HG02763 (cell line): ENCODE data around the gene KLK13.

ENCODE experiments used
- ATAC-seq: cut with Tn5 transposase; IDR thresholded peaks from one replicate; pipeline ENCODE4 v1.9.1; 2021; ENCODE audit warnings: mild to moderate bottlenecking, moderate library complexity; ENCODE audit not compliant: unreplicated experiment

KLK13 gene

DNA sequence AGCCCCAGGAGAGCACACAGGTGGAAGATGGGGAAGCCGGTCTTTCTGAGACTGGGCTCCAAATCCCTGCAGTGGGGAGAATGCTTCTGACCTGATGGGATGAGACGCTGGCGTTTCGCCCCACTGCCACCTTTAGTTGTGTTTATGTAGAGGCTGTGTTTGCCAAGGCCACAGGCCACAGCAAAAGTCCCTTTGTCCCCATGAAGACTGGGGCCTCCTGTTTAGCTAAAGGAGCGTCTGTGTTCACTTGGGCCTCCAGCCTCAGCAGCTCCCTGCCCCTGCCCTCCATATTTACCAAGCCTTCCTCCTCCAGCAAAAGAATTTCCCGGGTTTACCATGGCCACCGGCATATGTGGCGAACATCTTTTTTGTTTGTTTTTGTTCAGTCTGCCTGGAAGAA is 28.2 kb upstream of the KLK13 start:
- ATAC-seq: no peak

GRCh38 chr19:51091895-51092873 is 27.3 kb upstream of the KLK13 start:
- ATAC-seq: no peak

- ATAC-seq: no peak
These were observed 26.2 kb upstream of the KLK13 start for GRCh38 chr19:51091126-51091525.

DNA sequence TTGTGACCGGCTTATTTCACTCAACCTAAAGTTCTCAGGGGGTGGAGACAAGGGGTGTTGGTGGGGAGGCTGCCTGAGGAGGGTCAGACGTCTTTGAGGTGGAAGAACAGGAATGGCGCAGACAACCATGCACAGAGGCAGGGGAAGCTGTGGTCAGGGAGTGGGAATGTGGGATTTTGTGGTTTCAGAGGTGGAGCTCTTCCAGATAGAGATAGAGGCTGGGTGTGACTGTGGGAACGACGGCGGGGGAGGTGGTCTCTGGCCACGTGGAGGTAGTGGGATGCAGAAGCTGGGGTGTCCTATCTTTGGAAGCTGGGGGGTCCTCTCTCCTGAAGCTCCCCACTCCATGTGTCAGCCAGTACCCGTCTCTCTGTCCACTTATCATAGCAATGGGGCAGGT is 25.6 kb upstream of the KLK13 start:
- no peak for ATAC-seq

GRCh38 chr19:51089786-51090185 is 24.9 kb upstream of the KLK13 start:
- no peak for ATAC-seq

DNA sequence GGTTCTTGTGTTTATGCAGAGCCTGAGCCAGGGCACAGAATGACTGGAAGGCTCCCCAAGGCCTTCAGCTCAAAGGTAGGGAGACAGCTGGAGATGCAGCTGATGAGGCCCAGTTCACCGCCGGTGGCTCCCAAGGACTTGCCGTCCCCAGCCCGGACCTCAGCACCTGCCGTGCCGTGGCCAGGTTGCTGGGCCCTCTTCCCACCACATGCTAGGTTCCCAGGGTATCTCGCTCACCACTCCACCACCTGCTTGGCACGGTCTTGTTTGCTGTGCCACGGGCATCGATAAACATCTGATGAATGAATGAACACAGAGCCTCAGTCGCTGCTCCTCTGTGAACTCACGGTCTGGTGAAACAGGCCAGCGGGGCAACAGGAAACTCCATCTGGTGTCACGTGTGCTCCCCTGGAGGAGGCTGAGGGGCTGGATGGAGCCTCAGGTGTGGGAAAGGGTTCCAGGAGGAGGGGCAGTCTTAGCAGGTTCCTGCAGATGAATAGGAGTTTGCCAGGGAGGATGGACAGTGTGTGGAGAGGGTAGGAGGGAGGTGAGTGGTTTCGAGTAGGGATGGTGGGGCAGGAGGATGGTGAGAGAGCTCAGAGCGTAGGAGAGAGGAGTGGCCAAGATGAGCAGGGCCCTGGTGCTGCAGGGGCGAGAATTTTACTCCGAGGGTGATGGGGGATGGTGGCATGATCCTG is 21.4 kb upstream of the KLK13 start:
- no peak for ATAC-seq

GRCh38 chr19:51084505-51084904 is 19.6 kb upstream of the KLK13 start:
- ATAC-seq: no peak

DNA sequence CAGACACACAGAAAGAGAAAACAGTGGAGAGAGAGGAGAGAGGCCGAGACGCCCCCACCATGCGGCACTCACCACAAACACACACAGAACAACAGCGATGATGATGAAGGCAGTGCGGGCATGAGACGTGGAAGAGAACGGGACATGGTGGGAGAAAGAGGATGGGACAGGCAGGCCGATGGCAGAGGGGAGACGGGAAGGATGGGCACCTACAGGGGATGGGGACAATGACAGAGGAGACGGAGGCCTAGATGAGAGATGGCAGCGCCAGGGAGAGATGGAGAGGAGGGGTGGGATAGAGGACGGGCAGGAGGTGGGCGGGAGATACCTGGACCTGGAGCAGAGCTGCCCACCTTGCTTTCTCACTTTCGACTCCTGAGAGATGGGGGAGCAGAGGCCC is 18.9 kb upstream of the KLK13 start:
- no peak for ATAC-seq

DNA sequence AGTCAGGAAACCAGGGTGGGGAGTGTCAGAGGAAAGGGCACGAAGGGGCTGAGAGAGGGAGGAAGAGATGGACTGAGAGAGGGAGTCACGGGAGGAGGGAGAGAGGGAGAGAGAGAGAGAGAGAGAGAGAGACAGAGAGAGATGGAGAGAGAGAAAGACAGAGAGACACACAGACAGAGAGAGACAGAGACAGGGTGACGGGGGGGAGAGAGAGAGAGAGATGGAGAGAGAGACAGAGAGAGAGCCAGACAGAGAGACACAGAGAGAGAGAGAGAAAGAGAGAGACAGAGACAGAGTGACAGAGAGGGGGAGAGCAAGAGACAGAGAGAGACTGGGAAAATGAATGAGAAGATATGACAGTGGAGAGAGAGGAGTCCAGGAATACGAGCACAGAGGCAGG is 18.3 kb upstream of the KLK13 start:
- ATAC-seq: no peak

GRCh38 chr19:51082611-51083010 is 17.7 kb upstream of the KLK13 start, which contains the start of gene KLK14:
KLK14 (minus strand) TSS chr19:51082887; CDS start chr19:51082614, 273 bp downstream.
- ATAC-seq: no peak

DNA sequence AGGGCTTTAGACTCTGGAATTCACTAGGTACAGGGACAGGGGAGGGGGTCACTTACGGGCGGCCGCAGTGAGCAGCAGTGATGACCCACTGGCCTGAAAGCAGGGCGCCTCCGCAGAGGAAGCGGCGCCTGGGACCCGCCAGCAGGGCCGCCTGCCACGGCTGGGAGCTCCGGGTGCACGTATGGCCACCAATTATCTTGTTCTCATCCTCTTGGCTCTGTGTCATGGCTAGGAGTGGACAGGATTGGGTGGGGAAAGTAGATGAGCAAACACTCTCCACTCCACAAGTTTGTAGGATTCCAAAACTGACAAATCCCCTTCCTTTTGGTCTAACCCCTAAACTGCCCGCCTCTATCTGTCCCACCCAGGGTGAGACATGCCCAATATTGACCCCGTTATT is 16.6 kb upstream of the KLK13 start:
- ATAC-seq: no peak

DNA sequence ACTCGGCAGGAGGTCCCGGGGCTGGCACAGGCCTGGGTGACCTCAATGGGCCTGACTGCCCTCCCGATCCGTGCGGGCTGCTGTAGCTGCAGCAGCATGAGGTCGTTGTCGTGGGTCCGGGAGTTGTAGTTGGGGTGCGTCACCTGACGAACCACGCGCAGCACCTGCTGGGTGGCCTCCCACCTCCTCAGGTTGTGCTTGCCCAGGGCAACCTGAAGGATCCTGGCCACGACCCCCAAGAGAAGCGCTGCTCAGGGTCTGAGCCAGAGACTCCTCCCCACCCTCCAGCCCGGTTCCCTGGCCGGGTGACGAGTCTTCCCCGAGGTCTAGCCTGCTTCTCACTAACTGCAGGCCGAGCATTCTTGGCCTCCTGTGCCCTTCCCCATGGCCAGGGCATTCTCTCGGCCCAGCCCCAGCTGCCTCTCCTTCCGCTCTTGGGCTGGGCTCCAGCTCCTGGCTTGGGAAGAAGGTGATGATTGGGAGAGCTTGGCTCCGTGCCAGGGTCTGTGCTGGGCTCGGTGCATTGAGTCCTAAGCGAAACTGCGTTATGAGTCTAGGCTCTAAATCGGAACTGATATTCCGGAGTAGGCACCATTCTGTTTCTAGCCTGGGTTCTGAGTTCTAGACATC is 14.7 kb upstream of the KLK13 start:
- ATAC-seq: no peak

GRCh38 chr19:51078731-51079130 is 13.8 kb upstream of the KLK13 start:
- no peak for ATAC-seq

DNA sequence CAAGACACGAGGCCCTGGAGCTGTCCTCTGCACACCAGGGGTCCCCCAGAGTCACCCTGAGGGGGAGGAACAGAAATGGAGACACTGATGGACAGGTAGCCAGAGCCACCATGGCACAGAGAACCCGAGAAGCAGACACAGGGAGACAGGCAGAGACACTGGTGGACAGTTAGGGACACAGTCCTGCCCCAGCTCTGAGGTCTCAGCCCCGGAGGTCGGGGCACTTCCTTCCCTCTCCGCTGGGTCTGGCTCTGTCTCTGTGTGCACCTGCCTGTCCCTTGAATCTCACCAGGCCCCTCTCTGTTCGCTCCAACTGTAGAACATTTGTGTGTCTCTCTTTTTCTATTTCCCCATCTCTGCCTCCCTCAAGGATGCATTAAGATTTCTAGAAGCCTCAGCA is 13.2 kb upstream of the KLK13 start:
- no peak for ATAC-seq

- no peak for ATAC-seq
These were observed 11.8 kb upstream of the KLK13 start for GRCh38 chr19:51076631-51077213.

DNA sequence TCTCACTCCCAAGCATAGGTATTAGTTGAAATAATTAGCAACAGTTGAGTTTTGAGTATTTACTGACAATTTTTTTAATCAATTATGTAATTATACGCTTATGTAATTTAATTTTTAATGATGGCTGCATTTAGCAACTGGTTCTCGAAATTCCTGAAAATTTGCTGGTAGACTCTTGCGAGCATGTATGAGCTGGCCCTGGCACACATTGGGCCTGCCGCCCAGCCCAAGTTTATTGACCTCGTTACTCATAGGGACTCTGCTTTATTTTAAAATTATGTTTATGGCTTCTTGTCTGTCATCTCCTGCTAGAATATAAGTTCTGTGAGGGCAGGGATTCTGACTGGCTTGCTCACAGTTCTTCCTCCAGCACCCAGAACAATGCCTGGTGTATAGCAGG is 11.1 kb upstream of the KLK13 start:
- no peak for ATAC-seq

- ATAC-seq: no peak
These were observed 6.2 kb upstream of the KLK13 start for GRCh38 chr19:51071095-51071405.

- ATAC-seq: no peak
These were observed 5.6 kb upstream of the KLK13 start for GRCh38 chr19:51070334-51071094.

- no peak for ATAC-seq
These were observed 1.7 kb upstream of the KLK13 start for GRCh38 chr19:51066393-51067186.
